Peyer's patch (tissue), 4 donors: ENCODE measurements around the gene DOCK1.

ENCODE experiments used
- CTCF ChIP-seq, 6 experiments: fragments of 450-650 bp in 4 of 6; fragments of 200-600 bp in 2 of 6; sonication (generic) in 1 of 6; IDR thresholded peaks; one replicate each; pipeline ENCODE4 v1.5.1; 2017 to 2019; ENCODE audit warnings: antibody characterized with exemption in 6 of 6, mild to moderate bottlenecking in 3 of 6, moderate library complexity in 1 of 6
- POLR2A ChIP-seq, 2 donors: fragments of 450-650 bp; IDR thresholded peaks; one replicate each; pipeline ENCODE4 v1.5.1; 2017; ENCODE audit warnings: antibody characterized with exemption in 2 of 2, mild to moderate bottlenecking in 2 of 2, moderate library complexity in 2 of 2

- TF ChIP-seq CTCF (IDR thresholded peaks at IDR 0.05) (no peak), POLR2A (IDR thresholded peaks at IDR 0.05) (no peak)
These were observed 502.3 kb downstream of the DOCK1 start for GRCh38 chr10:127407551-127407950.
